Measurements from ENCODE around the gene ZNF438. TPM values are rescaled to one million over a fixed set of nuclear protein-coding genes. Genes with fewer than 3 reads are reported as not detected.

The ZNF438 gene
- total and polyA plus RNA-seq, 2 donors, result 9.0 to 10.2 TPM

- no peaks in the 10 kb centered on the region for H3K36me3 ChIP-seq (ENCODE audit: control insufficient read depth in 2 of 2, insufficient read depth in 2 of 2, low read length in 1 of 2)
- H3K9me3 ChIP-seq (ENCODE audit: control insufficient read depth in 2 of 2, insufficient read depth in 1 of 2, low read length in 1 of 2), result no peaks in the 10 kb centered on the region
- no peak overlapping the region for H3K27ac ChIP-seq (ENCODE audit: low read depth in 1 of 2, low read length in 1 of 2)
- H3K4me3 ChIP-seq (ENCODE audit: low read length in 2 of 2), result no peak overlapping the region
- WGBS, result 93% methylated on average over 3 of the region's 3 CpGs
- peaks cover 0 to 14% of the 10 kb centered on the region in 2 donors for H3K4me1 ChIP-seq (ENCODE audit: control insufficient read depth in 2 of 2, insufficient read depth in 2 of 2, low read length in 2 of 2)
- H3K27me3 ChIP-seq (ENCODE audit: control insufficient read depth in 2 of 2, insufficient read depth in 1 of 2, low read length in 1 of 2), result no peaks in the 10 kb centered on the region
- DNase-seq (ENCODE audit: low read depth in 6 of 9, low spot score in 9 of 9), result no peak
Measured at GRCh38 chr10:30829901-30830300, 201.8 kb downstream of the ZNF438 start.

- WGBS, result 88% methylated on average over 4 of the region's 4 CpGs
- H3K4me1 ChIP-seq (ENCODE audit: control insufficient read depth in 2 of 2, insufficient read depth in 2 of 2, low read length in 2 of 2), result peaks cover 0 to 13% of the 10 kb centered on the region in 2 donors
- H3K27me3 ChIP-seq (ENCODE audit: control insufficient read depth in 2 of 2, insufficient read depth in 1 of 2, low read length in 1 of 2), result no peaks in the 10 kb centered on the region
- no peaks in the 10 kb centered on the region for H3K9me3 ChIP-seq (ENCODE audit: control insufficient read depth in 2 of 2, insufficient read depth in 1 of 2, low read length in 1 of 2)
- DNase-seq (ENCODE audit: low read depth in 6 of 9, low spot score in 9 of 9), result no peak
- H3K36me3 ChIP-seq (ENCODE audit: control insufficient read depth in 2 of 2, insufficient read depth in 2 of 2, low read length in 1 of 2), result no peaks in the 10 kb centered on the region
- H3K4me3 ChIP-seq (ENCODE audit: low read length in 2 of 2), result no peak overlapping the region
- H3K27ac ChIP-seq (ENCODE audit: low read depth in 1 of 2, low read length in 1 of 2), result no peak overlapping the region
Measured at GRCh38 chr10:30828680-30829079, 203.0 kb downstream of the ZNF438 start.

- WGBS, result 94% methylated on average over 10 of the region's 10 CpGs
- H3K27me3 ChIP-seq (ENCODE audit: control insufficient read depth in 2 of 2, insufficient read depth in 1 of 2, low read length in 1 of 2), result no peaks in the 10 kb centered on the region
Measured at GRCh38 chr10:30828164-30828563, 203.5 kb downstream of the ZNF438 start.

GRCh38 chr10:30827531-30828120, 204.0 kb downstream of the ZNF438 start:
- DNase-seq (ENCODE audit: low read depth in 6 of 9, low spot score in 9 of 9), result no peak
- H3K4me3 ChIP-seq (ENCODE audit: low read length in 2 of 2), result no peak overlapping the region
- H3K27ac ChIP-seq (ENCODE audit: low read depth in 1 of 2, low read length in 1 of 2), result no peak overlapping the region
- no peaks in the 10 kb centered on the region for H3K9me3 ChIP-seq (ENCODE audit: control insufficient read depth in 2 of 2, insufficient read depth in 1 of 2, low read length in 1 of 2)
- WGBS, result 94% methylated on average over 8 of the region's 8 CpGs
- no peaks in the 10 kb centered on the region for H3K27me3 ChIP-seq (ENCODE audit: control insufficient read depth in 2 of 2, insufficient read depth in 1 of 2, low read length in 1 of 2)
- no peaks in the 10 kb centered on the region for H3K36me3 ChIP-seq (ENCODE audit: control insufficient read depth in 2 of 2, insufficient read depth in 2 of 2, low read length in 1 of 2)
- H3K4me1 ChIP-seq (ENCODE audit: control insufficient read depth in 2 of 2, insufficient read depth in 2 of 2, low read length in 2 of 2), result peaks cover 0 to 3% of the 10 kb centered on the region in 2 donors

More at GRCh38 chr10:30828164-30828563, 203.5 kb downstream of the ZNF438 start:
- Histone ChIP-seq H3K27ac (ENCODE audit: low read depth in 1 of 2, low read length in 1 of 2) (no peak overlapping the region), H3K4me3 (ENCODE audit: low read length in 2 of 2) (no peak overlapping the region), H3K4me1 (ENCODE audit: control insufficient read depth in 2 of 2, insufficient read depth in 2 of 2, low read length in 2 of 2) (peaks cover 0 to 8% of the 10 kb centered on the region in 2 donors), H3K36me3 (ENCODE audit: control insufficient read depth in 2 of 2, insufficient read depth in 2 of 2, low read length in 1 of 2) (no peaks in the 10 kb centered on the region), H3K9me3 (ENCODE audit: control insufficient read depth in 2 of 2, insufficient read depth in 1 of 2, low read length in 1 of 2) (no peaks in the 10 kb centered on the region)
- no peak for DNase-seq (ENCODE audit: low read depth in 6 of 9, low spot score in 9 of 9)

DNA sequence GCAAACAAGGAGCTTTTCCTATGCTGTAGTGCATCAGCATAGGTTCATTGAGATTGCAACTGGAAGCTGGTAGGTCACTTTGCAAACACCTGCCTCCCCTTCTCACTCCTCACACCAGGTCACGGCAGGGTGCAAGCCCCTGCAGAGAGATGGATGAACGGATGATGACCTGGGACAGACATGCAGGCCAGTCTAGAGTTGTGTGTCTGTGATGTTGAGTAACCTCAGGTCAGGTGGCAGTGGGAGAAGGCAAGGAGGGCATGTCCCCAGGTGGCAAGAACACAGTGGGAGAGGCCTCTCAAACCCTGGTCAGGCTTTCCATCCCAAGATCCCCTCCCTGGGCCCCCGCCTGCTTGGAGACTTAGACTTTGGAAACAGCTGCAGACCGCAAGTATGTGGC, 205.0 kb downstream of the ZNF438 start:
- 96% methylated on average over 4 of the region's 4 CpGs for WGBS
- Histone ChIP-seq H3K36me3 (ENCODE audit: control insufficient read depth in 2 of 2, insufficient read depth in 2 of 2, low read length in 1 of 2) (no peaks in the 10 kb centered on the region), H3K4me3 (ENCODE audit: low read length in 2 of 2) (no peak overlapping the region), H3K9me3 (ENCODE audit: control insufficient read depth in 2 of 2, insufficient read depth in 1 of 2, low read length in 1 of 2) (no peaks in the 10 kb centered on the region), H3K27ac (ENCODE audit: low read depth in 1 of 2, low read length in 1 of 2) (no peak overlapping the region), H3K27me3 (ENCODE audit: control insufficient read depth in 2 of 2, insufficient read depth in 1 of 2, low read length in 1 of 2) (no peaks in the 10 kb centered on the region), H3K4me1 (ENCODE audit: control insufficient read depth in 2 of 2, insufficient read depth in 2 of 2, low read length in 2 of 2) (peaks cover under 1 to 8% of the 10 kb centered on the region in 2 donors)
- no peak for DNase-seq (ENCODE audit: low read depth in 6 of 9, low spot score in 9 of 9)

DNA sequence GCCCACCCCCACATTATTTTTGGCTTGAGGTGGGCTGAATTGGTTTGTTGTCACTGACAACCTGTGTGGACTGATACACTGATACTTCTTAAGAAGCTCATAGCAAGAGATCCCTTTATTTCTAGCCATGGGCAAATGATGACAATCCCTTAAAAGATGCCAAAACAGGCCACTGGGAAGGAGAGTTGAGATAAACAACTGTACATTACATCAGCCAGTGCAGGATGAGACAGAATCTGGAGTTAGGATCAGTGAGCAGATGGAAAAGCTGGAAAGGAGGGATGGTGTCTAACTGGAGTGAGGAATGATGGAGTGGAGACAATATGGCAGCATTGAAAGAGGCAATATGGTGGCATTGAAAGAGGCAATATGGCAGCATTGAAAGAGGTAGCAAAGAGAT, 206.2 kb downstream of the ZNF438 start:
- H3K27ac ChIP-seq (ENCODE audit: low read depth in 1 of 2, low read length in 1 of 2), result no peak overlapping the region
- peaks cover 2 to 17% of the 10 kb centered on the region in 2 donors for H3K4me1 ChIP-seq (ENCODE audit: control insufficient read depth in 2 of 2, insufficient read depth in 2 of 2, low read length in 2 of 2)
- H3K9me3 ChIP-seq (ENCODE audit: control insufficient read depth in 2 of 2, insufficient read depth in 1 of 2, low read length in 1 of 2), result no peaks in the 10 kb centered on the region
- no peaks in the 10 kb centered on the region for H3K36me3 ChIP-seq (ENCODE audit: control insufficient read depth in 2 of 2, insufficient read depth in 2 of 2, low read length in 1 of 2)
- no peak overlapping the region for H3K4me3 ChIP-seq (ENCODE audit: low read length in 2 of 2)
- no peak for DNase-seq (ENCODE audit: low read depth in 6 of 9, low spot score in 9 of 9)
- no peaks in the 10 kb centered on the region for H3K27me3 ChIP-seq (ENCODE audit: control insufficient read depth in 2 of 2, insufficient read depth in 1 of 2, low read length in 1 of 2)

DNA sequence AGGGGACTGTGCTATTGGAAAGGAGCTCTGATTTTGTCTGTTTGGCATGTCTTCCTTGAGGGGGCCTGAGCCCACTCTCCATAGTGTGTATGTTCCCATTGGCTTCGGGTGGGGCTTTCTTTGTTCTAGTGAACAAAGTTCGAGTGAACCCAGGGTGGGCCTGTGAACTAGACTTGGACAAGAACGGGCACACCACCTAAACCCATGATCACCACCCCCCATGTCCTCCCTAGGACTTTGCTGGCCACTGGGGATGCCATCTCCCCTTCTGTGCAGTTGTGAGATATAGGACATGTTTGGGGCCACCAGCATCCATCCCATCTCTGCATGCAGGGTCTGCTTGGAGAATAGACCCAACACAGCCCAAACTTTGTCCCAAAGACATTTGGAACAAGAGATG, 206.6 kb downstream of the ZNF438 start:
- 97% methylated on average over 3 of the region's 3 CpGs for WGBS
- no peak overlapping the region for H3K27ac ChIP-seq (ENCODE audit: low read depth in 1 of 2, low read length in 1 of 2)
- H3K4me3 ChIP-seq (ENCODE audit: low read length in 2 of 2), result no peak overlapping the region
- no peaks in the 10 kb centered on the region for H3K9me3 ChIP-seq (ENCODE audit: control insufficient read depth in 2 of 2, insufficient read depth in 1 of 2, low read length in 1 of 2)
- no peak for DNase-seq (ENCODE audit: low read depth in 6 of 9, low spot score in 9 of 9)
- H3K27me3 ChIP-seq (ENCODE audit: control insufficient read depth in 2 of 2, insufficient read depth in 1 of 2, low read length in 1 of 2), result no peaks in the 10 kb centered on the region
- no peaks in the 10 kb centered on the region for H3K36me3 ChIP-seq (ENCODE audit: control insufficient read depth in 2 of 2, insufficient read depth in 2 of 2, low read length in 1 of 2)
- H3K4me1 ChIP-seq (ENCODE audit: control insufficient read depth in 2 of 2, insufficient read depth in 2 of 2, low read length in 2 of 2), result peaks cover 2 to 17% of the 10 kb centered on the region in 2 donors

- no peak for DNase-seq (ENCODE audit: low read depth in 6 of 9, low spot score in 9 of 9)
- Histone ChIP-seq H3K4me1 (ENCODE audit: control insufficient read depth in 2 of 2, insufficient read depth in 2 of 2, low read length in 2 of 2) (peaks cover 2 to 19% of the 10 kb centered on the region in 2 donors), H3K36me3 (ENCODE audit: control insufficient read depth in 2 of 2, insufficient read depth in 2 of 2, low read length in 1 of 2) (no peaks in the 10 kb centered on the region), H3K27me3 (ENCODE audit: control insufficient read depth in 2 of 2, insufficient read depth in 1 of 2, low read length in 1 of 2) (peaks cover 0 to 1% of the 10 kb centered on the region in 2 donors), H3K27ac (ENCODE audit: low read depth in 1 of 2, low read length in 1 of 2) (no peak overlapping the region), H3K9me3 (ENCODE audit: control insufficient read depth in 2 of 2, insufficient read depth in 1 of 2, low read length in 1 of 2) (no peaks in the 10 kb centered on the region), H3K4me3 (ENCODE audit: low read length in 2 of 2) (no peak overlapping the region)
- WGBS, result 99% methylated on average over 2 of the region's 2 CpGs
Measured at GRCh38 chr10:30823651-30824050, 208.0 kb downstream of the ZNF438 start.

DNA sequence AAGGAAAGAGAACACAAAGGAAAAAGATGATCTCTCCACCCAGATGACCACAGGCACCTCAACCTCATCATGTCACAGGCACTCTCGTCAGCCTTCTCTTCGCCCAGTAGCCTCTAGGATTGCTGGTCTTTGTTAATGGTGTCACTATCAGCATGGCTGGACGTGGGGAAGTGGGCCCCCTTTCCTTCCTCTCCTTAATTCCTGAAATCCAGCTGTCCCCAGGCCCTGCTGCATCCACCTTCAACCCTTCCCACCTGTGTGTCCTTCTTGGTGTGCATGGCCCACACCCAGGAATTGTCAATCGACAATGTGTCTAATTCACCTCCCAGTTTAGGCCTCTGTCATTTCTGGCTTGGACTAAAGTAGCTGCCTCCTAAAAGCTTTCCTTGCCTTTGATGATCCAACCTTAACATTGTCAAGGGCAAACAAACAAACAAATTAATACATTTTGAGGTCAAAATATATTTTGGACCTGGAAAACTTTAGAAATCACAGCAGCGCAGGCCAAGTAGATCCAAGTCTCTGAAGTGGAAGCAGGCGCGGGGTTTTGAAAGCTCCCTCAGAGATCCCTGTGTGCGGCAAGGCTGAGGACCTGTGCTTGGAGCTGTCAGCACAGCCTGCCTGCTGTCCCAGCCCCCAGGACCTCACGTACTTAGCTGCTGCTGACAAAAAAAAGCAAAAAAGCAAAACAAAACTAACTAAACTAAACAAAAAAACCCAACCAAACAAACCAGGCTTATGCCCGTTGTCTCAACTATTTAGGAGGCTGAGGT, 208.8 kb downstream of the ZNF438 start:
- WGBS, result 97% methylated on average over 10 of the region's 10 CpGs
- Histone ChIP-seq H3K27ac (ENCODE audit: low read depth in 1 of 2, low read length in 1 of 2) (no peak overlapping the region), H3K27me3 (ENCODE audit: control insufficient read depth in 2 of 2, insufficient read depth in 1 of 2, low read length in 1 of 2) (peaks cover 0 to 2% of the 10 kb centered on the region in 2 donors), H3K4me3 (ENCODE audit: low read length in 2 of 2) (no peak overlapping the region), H3K4me1 (ENCODE audit: control insufficient read depth in 2 of 2, insufficient read depth in 2 of 2, low read length in 2 of 2) (peaks cover 2 to 27% of the 10 kb centered on the region in 2 donors), H3K9me3 (ENCODE audit: control insufficient read depth in 2 of 2, insufficient read depth in 1 of 2, low read length in 1 of 2) (no peaks in the 10 kb centered on the region), H3K36me3 (ENCODE audit: control insufficient read depth in 2 of 2, insufficient read depth in 2 of 2, low read length in 1 of 2) (no peaks in the 10 kb centered on the region)
- DNase-seq (ENCODE audit: low read depth in 6 of 9, low spot score in 9 of 9), result no peak
